Measurements from ENCODE around the gene IRF4. TPM values are rescaled to one million over a fixed set of nuclear protein-coding genes. Genes with fewer than 3 reads are reported as not detected.

The IRF4 gene
- total RNA-seq, 2 donors from 2014 or later: 0.15 to 1.1 TPM

GRCh38 chr6:347951-348859, 43.3 kb upstream of the IRF4 start:
- H3K36me3 ChIP-seq: peaks cover 31% of the 10 kb centered on the region

GRCh38 chr6:348860-349396, 42.6 kb upstream of the IRF4 start:
- no peak for DNase-seq (ENCODE audit: low spot score)
- peaks cover 31% of the 10 kb centered on the region for H3K36me3 ChIP-seq
- no peak for TF ChIP-seq CTCF (IDR thresholded peaks at IDR 0.05)
- H3K4me3 ChIP-seq: no peak overlapping the region
- no peaks in the 10 kb centered on the region for H3K9me3 ChIP-seq
- peaks cover 0 to 2% of the 10 kb centered on the region in 2 donors for H3K4me1 ChIP-seq
- H3K27me3 ChIP-seq: no peaks in the 10 kb centered on the region
- no peak overlapping the region for H3K27ac ChIP-seq

More at GRCh38 chr6:347951-348859, 43.3 kb upstream of the IRF4 start:
- no peak for TF ChIP-seq CTCF (IDR thresholded peaks at IDR 0.05)
- Histone ChIP-seq H3K27me3 (no peaks in the 10 kb centered on the region), H3K9me3 (no peaks in the 10 kb centered on the region), H3K4me1 (peaks cover 0 to 9% of the 10 kb centered on the region in 2 donors), H3K4me3 (no peak overlapping the region), H3K27ac (no peak overlapping the region)
- DNase-seq (ENCODE audit: low spot score): no peak

- H3K36me3 ChIP-seq: peaks cover 31% of the 10 kb centered on the region
- no peak for TF ChIP-seq CTCF (IDR thresholded peaks at IDR 0.05)
Observed at GRCh38 chr6:349491-349921, 42.0 kb upstream of the IRF4 start.

GRCh38 chr6:350371-350770, 41.2 kb upstream of the IRF4 start:
- H3K4me1 ChIP-seq: no peaks in the 10 kb centered on the region
- H3K27ac ChIP-seq: no peak overlapping the region
- DNase-seq (ENCODE audit: low spot score): no peak
- TF ChIP-seq CTCF (IDR thresholded peaks at IDR 0.05): no peak
- H3K9me3 ChIP-seq: no peaks in the 10 kb centered on the region
- peaks cover 31% of the 10 kb centered on the region for H3K36me3 ChIP-seq
- no peak overlapping the region for H3K4me3 ChIP-seq
- no peaks in the 10 kb centered on the region for H3K27me3 ChIP-seq

More at GRCh38 chr6:349491-349921, 42.0 kb upstream of the IRF4 start:
- Histone ChIP-seq H3K27ac (no peak overlapping the region), H3K27me3 (no peaks in the 10 kb centered on the region), H3K9me3 (no peaks in the 10 kb centered on the region), H3K4me1 (no peaks in the 10 kb centered on the region), H3K4me3 (no peak overlapping the region)
- DNase-seq (ENCODE audit: low spot score): no peak

GRCh38 chr6:351011-351866, 40.3 kb upstream of the IRF4 start:
- Histone ChIP-seq H3K27ac (no peak overlapping the region), H3K4me3 (no peak overlapping the region), H3K9me3 (no peaks in the 10 kb centered on the region), H3K36me3 (peaks cover 31% of the 10 kb centered on the region), H3K4me1 (no peaks in the 10 kb centered on the region), H3K27me3 (no peaks in the 10 kb centered on the region)
- no peak for TF ChIP-seq CTCF (IDR thresholded peaks at IDR 0.05)
- no peak for DNase-seq (ENCODE audit: low spot score)

All from right atrium auricular region (tissue), 2 donors.